ENCODE results near the gene APC. TPM values are rescaled to one million over a fixed set of nuclear protein-coding genes. Genes with fewer than 3 reads are reported as not detected.

The APC gene
- total RNA-seq, 1 donor from 2014 or later = 53.9 TPM

- Histone ChIP-seq H3K4me3 (ENCODE audit: insufficient read depth, low read depth, low read length) (no peak overlapping the region), H3K36me3 (ENCODE audit: insufficient read depth, low read length) (peaks cover 18% of the 10 kb centered on the region), H3K9ac (ENCODE audit: low read length) (no peak overlapping the region), H3K4me2 (ENCODE audit: low read length) (no peak overlapping the region), H3K27me3 (ENCODE audit: insufficient read depth, low read length) (no peaks in the 10 kb centered on the region), H3K9me3 (ENCODE audit: insufficient read depth, low read depth, low read length) (no peaks in the 10 kb centered on the region), H2AFZ (ENCODE audit: low read depth, low read length) (no peak overlapping the region), H3K79me2 (ENCODE audit: insufficient read depth, low read length) (no peaks in the 10 kb centered on the region), H4K20me1 (ENCODE audit: insufficient read depth, low read length) (no peaks in the 10 kb centered on the region), H3K4me1 (ENCODE audit: insufficient read depth, low read length) (no peaks in the 10 kb centered on the region), H3K27ac (ENCODE audit: low read depth, low read length) (no peak overlapping the region)
- DNase-seq (ENCODE audit: low read depth) (no peak), FAIRE-seq (no peak)
- no peak overlapping the region for H3K4me3 Mint-ChIP-seq (ENCODE audit: unreplicated experiment)
- peaks cover 4% of the 10 kb centered on the region for H3K36me3 Mint-ChIP-seq (ENCODE audit: low read depth, unreplicated experiment)
- H3K9me3 Mint-ChIP-seq (ENCODE audit: unreplicated experiment) = no peaks in the 10 kb centered on the region
- TF ChIP-seq, protein P1, sequence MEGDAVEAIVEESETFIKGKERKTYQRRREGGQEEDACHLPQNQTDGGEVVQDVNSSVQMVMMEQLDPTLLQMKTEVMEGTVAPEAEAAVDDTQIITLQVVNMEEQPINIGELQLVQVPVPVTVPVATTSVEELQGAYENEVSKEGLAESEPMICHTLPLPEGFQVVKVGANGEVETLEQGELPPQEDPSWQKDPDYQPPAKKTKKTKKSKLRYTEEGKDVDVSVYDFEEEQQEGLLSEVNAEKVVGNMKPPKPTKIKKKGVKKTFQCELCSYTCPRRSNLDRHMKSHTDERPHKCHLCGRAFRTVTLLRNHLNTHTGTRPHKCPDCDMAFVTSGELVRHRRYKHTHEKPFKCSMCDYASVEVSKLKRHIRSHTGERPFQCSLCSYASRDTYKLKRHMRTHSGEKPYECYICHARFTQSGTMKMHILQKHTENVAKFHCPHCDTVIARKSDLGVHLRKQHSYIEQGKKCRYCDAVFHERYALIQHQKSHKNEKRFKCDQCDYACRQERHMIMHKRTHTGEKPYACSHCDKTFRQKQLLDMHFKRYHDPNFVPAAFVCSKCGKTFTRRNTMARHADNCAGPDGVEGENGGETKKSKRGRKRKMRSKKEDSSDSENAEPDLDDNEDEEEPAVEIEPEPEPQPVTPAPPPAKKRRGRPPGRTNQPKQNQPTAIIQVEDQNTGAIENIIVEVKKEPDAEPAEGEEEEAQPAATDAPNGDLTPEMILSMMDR (IDR thresholded peaks at IDR 0.05; ENCODE audit: insufficient read depth, low read depth, low read length) = no peak
- TF ChIP-seq EZH2 (IDR thresholded peaks at IDR 0.05; ENCODE audit: insufficient read depth, low read length) = no peak
- H3K27ac Mint-ChIP-seq (ENCODE audit: unreplicated experiment) = no peak overlapping the region
- no peaks in the 10 kb centered on the region for H3K4me1 Mint-ChIP-seq (ENCODE audit: low read depth, unreplicated experiment)
- no peaks in the 10 kb centered on the region for H3K27me3 Mint-ChIP-seq (ENCODE audit: low read depth, unreplicated experiment)
Observed at GRCh38 chr5:112823656-112824055, 86.0 kb downstream of the APC start.

DNA sequence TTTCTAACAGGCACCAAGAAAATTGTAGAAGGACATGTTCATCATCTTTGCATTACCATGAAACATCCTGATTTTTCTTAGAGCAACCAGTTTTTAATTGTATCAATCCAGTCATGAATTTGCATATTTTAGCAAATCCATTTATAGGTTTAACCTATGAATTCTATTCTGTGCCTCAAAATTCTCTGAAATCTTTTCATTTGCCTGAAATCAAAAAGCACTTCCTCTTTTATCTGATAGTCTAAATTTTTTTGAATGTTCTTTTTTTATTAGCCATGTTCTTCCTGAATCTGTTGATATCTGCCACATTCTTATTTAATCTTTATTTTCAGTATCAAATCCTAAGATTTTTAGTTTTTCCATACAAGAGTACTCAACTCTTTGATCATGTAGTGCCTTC is 86.5 kb downstream of the APC start:
- no peak overlapping the region for H3K27ac ChIP-seq (ENCODE audit: low read depth, low read length)
- no peaks in the 10 kb centered on the region for H3K79me2 ChIP-seq (ENCODE audit: insufficient read depth, low read length)
- Mint-ChIP-seq H3K27me3 (ENCODE audit: low read depth, unreplicated experiment) (no peaks in the 10 kb centered on the region), H3K27ac (ENCODE audit: unreplicated experiment) (no peak overlapping the region), H3K9me3 (ENCODE audit: unreplicated experiment) (no peaks in the 10 kb centered on the region), H3K36me3 (ENCODE audit: low read depth, unreplicated experiment) (peaks cover 4% of the 10 kb centered on the region), H3K4me3 (ENCODE audit: unreplicated experiment) (no peak overlapping the region), H3K4me1 (ENCODE audit: low read depth, unreplicated experiment) (no peaks in the 10 kb centered on the region)
- H3K4me2 ChIP-seq (ENCODE audit: low read length) = no peak overlapping the region
- peaks cover 18% of the 10 kb centered on the region for H3K36me3 ChIP-seq (ENCODE audit: insufficient read depth, low read length)
- DNase-seq (ENCODE audit: low read depth) = no peak
- H3K4me3 ChIP-seq (ENCODE audit: insufficient read depth, low read depth, low read length) = no peak overlapping the region
- H3K9ac ChIP-seq (ENCODE audit: low read length) = no peak overlapping the region
- no peaks in the 10 kb centered on the region for H3K27me3 ChIP-seq (ENCODE audit: insufficient read depth, low read length)
- no peaks in the 10 kb centered on the region for H3K4me1 ChIP-seq (ENCODE audit: insufficient read depth, low read length)
- no peak overlapping the region for H2AFZ ChIP-seq (ENCODE audit: low read depth, low read length)
- H4K20me1 ChIP-seq (ENCODE audit: insufficient read depth, low read length) = no peaks in the 10 kb centered on the region
- H3K9me3 ChIP-seq (ENCODE audit: insufficient read depth, low read depth, low read length) = no peaks in the 10 kb centered on the region
- FAIRE-seq = no peak
- TF ChIP-seq EZH2 (IDR thresholded peaks at IDR 0.05; ENCODE audit: insufficient read depth, low read length) = no peak
- TF ChIP-seq, protein P1 (IDR thresholded peaks at IDR 0.05; ENCODE audit: insufficient read depth, low read depth, low read length) = no peak

- H3K27ac Mint-ChIP-seq (ENCODE audit: unreplicated experiment) = no peak overlapping the region
- no peaks in the 10 kb centered on the region for H3K4me1 Mint-ChIP-seq (ENCODE audit: low read depth, unreplicated experiment)
- H3K36me3 Mint-ChIP-seq (ENCODE audit: low read depth, unreplicated experiment) = peaks cover 4% of the 10 kb centered on the region
Observed at GRCh38 chr5:112830378-112830777, 92.7 kb downstream of the APC start.

More at GRCh38 chr5:112830378-112830777, 92.7 kb downstream of the APC start:
- DNase-seq (ENCODE audit: low read depth) = no peak
- no peak for TF ChIP-seq EZH2 (IDR thresholded peaks at IDR 0.05; ENCODE audit: insufficient read depth, low read length)
- TF ChIP-seq, protein P1 (IDR thresholded peaks at IDR 0.05; ENCODE audit: insufficient read depth, low read depth, low read length) = no peak
- no peaks in the 10 kb centered on the region for H3K79me2 ChIP-seq (ENCODE audit: insufficient read depth, low read length)
- H3K36me3 ChIP-seq (ENCODE audit: insufficient read depth, low read length) = peaks cover 14% of the 10 kb centered on the region
- H3K4me1 ChIP-seq (ENCODE audit: insufficient read depth, low read length) = no peaks in the 10 kb centered on the region
- H3K27me3 ChIP-seq (ENCODE audit: insufficient read depth, low read length) = no peaks in the 10 kb centered on the region
- no peak for FAIRE-seq
- Mint-ChIP-seq H3K4me3 (ENCODE audit: unreplicated experiment) (no peak overlapping the region), H3K9me3 (ENCODE audit: unreplicated experiment) (no peaks in the 10 kb centered on the region), H3K27me3 (ENCODE audit: low read depth, unreplicated experiment) (no peaks in the 10 kb centered on the region)
- H3K9me3 ChIP-seq (ENCODE audit: insufficient read depth, low read depth, low read length) = no peaks in the 10 kb centered on the region
- no peak overlapping the region for H3K9ac ChIP-seq (ENCODE audit: low read length)
- H2AFZ ChIP-seq (ENCODE audit: low read depth, low read length) = no peak overlapping the region
- no peaks in the 10 kb centered on the region for H4K20me1 ChIP-seq (ENCODE audit: insufficient read depth, low read length)
- no peak overlapping the region for H3K4me3 ChIP-seq (ENCODE audit: insufficient read depth, low read depth, low read length)
- H3K4me2 ChIP-seq (ENCODE audit: low read length) = no peak overlapping the region
- H3K27ac ChIP-seq (ENCODE audit: low read depth, low read length) = no peak overlapping the region

All from astrocyte (in vitro differentiated cells and primary cell).